K562 treated with DMSO at 1 percent for 24 hours (cell line): ENCODE results near the gene S1PR3. TPM values are rescaled to one million over a fixed set of nuclear protein-coding genes. Genes with fewer than 3 reads are reported as not detected.

Experiments
- total RNA-seq: library from RNA; unstranded; fragments of 300-600 nt; gene quantifications from 2 replicates; pipeline ENCODE4 v1.2.3, GENCODE V29; 2022; ENCODE audit warnings: low read depth; ENCODE audit not compliant: insufficient read depth

The S1PR3 gene
- total RNA-seq = 2.1 and 2.2 TPM in 2 replicates

GRCh38 chr9:88991066-88992034, at the start of gene S1PR3:
Gene S1PR3, plus strand, starts transcription at chr9:88991468. Its CDS starts 9,733 bp downstream, at chr9:89001201.

Other genes starting within 250 kb of the S1PR3 start
- gene SHC3, start 187.3 kb downstream of the S1PR3 start, total RNA-seq = not detected in 2 replicates